ENCODE measurements around the gene TIGD6. TPM values are rescaled to one million over a fixed set of nuclear protein-coding genes. Genes with fewer than 3 reads are reported as not detected.

Gene TIGD6
- total and polyA plus RNA-seq, 12 donors = 2.1 to 4.2 (median 2.8) TPM

DNA sequence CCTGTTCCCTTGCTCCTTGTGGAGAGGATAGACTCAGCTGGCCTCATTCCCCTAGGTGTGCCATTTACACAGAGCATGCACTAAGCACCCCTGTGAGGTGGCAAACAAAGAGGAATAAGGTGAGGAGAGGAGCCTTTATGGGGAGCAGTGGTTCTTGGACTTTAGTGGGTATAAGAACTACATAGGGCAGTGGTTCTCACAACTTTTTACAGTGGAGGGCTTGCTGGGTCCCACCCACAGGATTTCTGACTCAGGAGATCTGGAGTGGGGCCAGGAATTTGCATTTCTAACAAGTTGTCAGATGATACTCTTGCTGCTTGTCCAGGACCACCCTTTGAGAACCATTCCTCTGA lies 43.9 kb upstream of the TIGD6 start:
- Histone ChIP-seq H3K27ac (peak overlapping the region in 7 of 10 donors; percentile 18 to 72 (median 61)), H3K4me3 (no peak overlapping the region), H3K36me3 (peaks cover 6 to 100% (median 44%) of the 10 kb centered on the region in 9 donors), H3K9me3 (no peaks in the 10 kb centered on the region), H3K4me1 (peaks cover 0 to 46% (median 34%) of the 10 kb centered on the region in 9 donors), H3K27me3 (no peaks in the 10 kb centered on the region)
- intact Hi-C loops (cut with DNase I) = loop anchor here in 3 of 10 donors (10.0 kb wide), 1 partner anchor 170 kb away; no protein-coding TSS in a partner anchor
- ATAC-seq (peak in 5 of 8 donors; percentile 5 to 29 (median 19)), DNase-seq (peak in 1 of 2 donors; percentile 35)
- TF ChIP-seq, protein P1, sequence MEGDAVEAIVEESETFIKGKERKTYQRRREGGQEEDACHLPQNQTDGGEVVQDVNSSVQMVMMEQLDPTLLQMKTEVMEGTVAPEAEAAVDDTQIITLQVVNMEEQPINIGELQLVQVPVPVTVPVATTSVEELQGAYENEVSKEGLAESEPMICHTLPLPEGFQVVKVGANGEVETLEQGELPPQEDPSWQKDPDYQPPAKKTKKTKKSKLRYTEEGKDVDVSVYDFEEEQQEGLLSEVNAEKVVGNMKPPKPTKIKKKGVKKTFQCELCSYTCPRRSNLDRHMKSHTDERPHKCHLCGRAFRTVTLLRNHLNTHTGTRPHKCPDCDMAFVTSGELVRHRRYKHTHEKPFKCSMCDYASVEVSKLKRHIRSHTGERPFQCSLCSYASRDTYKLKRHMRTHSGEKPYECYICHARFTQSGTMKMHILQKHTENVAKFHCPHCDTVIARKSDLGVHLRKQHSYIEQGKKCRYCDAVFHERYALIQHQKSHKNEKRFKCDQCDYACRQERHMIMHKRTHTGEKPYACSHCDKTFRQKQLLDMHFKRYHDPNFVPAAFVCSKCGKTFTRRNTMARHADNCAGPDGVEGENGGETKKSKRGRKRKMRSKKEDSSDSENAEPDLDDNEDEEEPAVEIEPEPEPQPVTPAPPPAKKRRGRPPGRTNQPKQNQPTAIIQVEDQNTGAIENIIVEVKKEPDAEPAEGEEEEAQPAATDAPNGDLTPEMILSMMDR (IDR thresholded peaks at IDR 0.05) = no peak

DNA sequence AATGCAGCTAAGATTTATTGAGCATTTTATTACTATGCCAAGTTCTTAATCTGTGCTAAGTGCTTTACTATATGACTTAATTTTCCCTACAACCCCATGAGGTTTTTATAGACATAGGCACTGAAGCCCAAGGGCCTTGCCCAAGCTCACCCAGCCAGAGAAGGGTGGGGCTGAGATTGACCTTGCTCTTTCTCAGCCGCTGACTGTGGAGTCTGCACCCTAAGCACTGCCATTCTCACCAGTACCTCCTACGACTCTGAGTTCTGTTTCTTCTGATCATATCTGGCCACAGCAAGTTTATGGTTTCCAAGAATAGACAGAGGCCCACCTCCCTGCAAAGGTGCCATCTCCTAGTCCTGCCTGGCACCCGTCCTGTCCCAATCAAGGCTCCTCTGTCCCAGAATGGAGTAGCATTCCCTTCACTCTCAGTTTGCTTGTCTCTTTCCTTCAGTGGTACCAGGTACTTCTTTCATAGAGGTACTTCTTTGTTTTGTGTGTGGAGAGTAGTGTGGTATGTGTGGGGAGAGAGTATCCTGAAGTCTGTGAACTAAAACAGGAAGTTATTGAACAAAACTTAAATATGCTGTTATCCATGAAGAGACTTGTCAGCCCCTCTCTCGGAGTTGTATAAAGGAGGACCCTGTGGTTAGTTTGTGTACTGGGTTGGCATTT lies 43.3 kb upstream of the TIGD6 start:
- no peak for DNase-seq
- H3K4me1 ChIP-seq = peaks cover 0 to 46% (median 34%) of the 10 kb centered on the region in 9 donors
- H3K4me3 ChIP-seq = no peak overlapping the region
- ATAC-seq = peak in 6 of 8 donors; percentile 36 to 65 (median 56)
- H3K9me3 ChIP-seq = no peaks in the 10 kb centered on the region
- no peaks in the 10 kb centered on the region for H3K27me3 ChIP-seq
- H3K36me3 ChIP-seq = peaks cover 3 to 100% (median 39%) of the 10 kb centered on the region in 9 donors
- WGBS, 2 donors = 47 to 55% methylated on average over 4 of the region's 4 CpGs
- peak overlapping the region in 7 of 10 donors; percentile 18 to 72 (median 61) for H3K27ac ChIP-seq
- TF ChIP-seq, protein P1 (IDR thresholded peaks at IDR 0.05) = no peak
- intact Hi-C loops (cut with DNase I) = loop anchor here in 3 of 10 donors (10.0 kb wide), 1 partner anchor 171 kb away; no protein-coding TSS in a partner anchor

DNA sequence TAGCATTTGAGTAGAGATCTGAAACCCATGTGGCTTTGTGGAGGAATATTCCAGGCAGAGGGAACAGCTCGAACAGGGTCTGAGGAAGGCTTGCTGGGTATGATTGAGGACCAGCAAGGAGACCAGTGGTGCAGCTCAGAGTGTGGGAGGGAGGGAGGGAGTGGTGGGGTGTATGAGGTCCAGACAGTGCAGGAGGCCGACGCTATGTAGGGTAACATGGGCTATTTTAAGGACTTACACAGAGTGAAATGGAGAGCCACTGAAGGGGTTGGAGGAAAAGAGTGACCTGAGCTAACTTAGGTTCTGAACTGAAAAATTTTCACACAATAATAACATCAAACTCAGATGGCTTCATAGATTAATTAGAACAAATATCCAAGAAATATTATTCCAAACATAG lies 42.0 kb upstream of the TIGD6 start:
- TF ChIP-seq, protein P1 (IDR thresholded peaks at IDR 0.05) = no peak
- intact Hi-C loops (cut with DNase I) = loop anchor here in 3 of 10 donors (10.0 kb wide), 1 partner anchor 172 kb away; no protein-coding TSS in a partner anchor
- 54 to 61% methylated on average over 3 of the region's 3 CpGs for WGBS, 2 donors
- Histone ChIP-seq H3K4me1 (peaks cover 0 to 46% (median 34%) of the 10 kb centered on the region in 9 donors), H3K36me3 (peaks cover 0 to 100% (median 34%) of the 10 kb centered on the region in 9 donors), H3K9me3 (no peaks in the 10 kb centered on the region), H3K27me3 (no peaks in the 10 kb centered on the region), H3K4me3 (no peak overlapping the region), H3K27ac (peak overlapping the region in 6 of 10 donors; percentile 31 to 72 (median 64))
- ATAC-seq (peak; percentile 61 to 89 (median 80)), DNase-seq (no peak)

DNA sequence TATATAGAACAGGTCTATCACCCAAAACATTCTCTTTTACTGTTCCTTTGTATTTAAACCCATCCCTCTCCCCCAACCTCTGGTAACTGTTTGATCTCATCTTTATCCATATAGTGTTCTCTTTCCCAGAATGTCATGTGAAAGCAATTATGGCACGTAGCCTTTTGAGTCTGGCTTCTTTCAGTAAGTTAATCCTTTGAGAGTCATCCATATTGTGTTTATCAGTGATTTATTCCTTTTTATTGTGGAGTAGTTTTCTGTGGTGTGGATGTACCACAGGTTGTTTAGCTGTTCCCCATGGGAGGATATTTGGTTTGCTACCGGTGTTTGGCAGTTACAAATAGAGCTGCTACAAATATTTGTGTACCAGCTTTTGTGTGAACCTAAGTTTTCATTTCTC lies 38.1 kb upstream of the TIGD6 start:
- DNase-seq (no peak), ATAC-seq (no peak)
- TF ChIP-seq, protein P1 (IDR thresholded peaks at IDR 0.05) = no peak
- Histone ChIP-seq H3K27me3 (no peaks in the 10 kb centered on the region), H3K9me3 (no peaks in the 10 kb centered on the region), H3K27ac (no peak overlapping the region), H3K36me3 (peaks cover 0 to 100% (median 53%) of the 10 kb centered on the region in 9 donors), H3K4me1 (peaks cover 0 to 41% (median 20%) of the 10 kb centered on the region in 9 donors), H3K4me3 (no peak overlapping the region)
- intact Hi-C loops (cut with DNase I) = loop anchor here in 3 of 10 donors (10.0 kb wide), 1 partner anchor 176 kb away; no protein-coding TSS in a partner anchor
- 64 to 77% methylated on average over 2 of the region's 2 CpGs for WGBS, 2 donors

Measured in heart right ventricle (tissue), 16 donors.